HG03095 (cell line): Measurements from ENCODE around the gene PHYHIPL.
"Not testable (repeated sequence)": the region's sequence is repeated elsewhere in the genome, so short reads cannot be mapped to it uniquely, and the experiment has no call there.

Experiments
- ATAC-seq: cut with Tn5 transposase; IDR thresholded peaks from one replicate; pipeline ENCODE4 v1.9.1; 2021; ENCODE audit warnings: moderate library complexity; ENCODE audit not compliant: unreplicated experiment

Gene PHYHIPL

DNA sequence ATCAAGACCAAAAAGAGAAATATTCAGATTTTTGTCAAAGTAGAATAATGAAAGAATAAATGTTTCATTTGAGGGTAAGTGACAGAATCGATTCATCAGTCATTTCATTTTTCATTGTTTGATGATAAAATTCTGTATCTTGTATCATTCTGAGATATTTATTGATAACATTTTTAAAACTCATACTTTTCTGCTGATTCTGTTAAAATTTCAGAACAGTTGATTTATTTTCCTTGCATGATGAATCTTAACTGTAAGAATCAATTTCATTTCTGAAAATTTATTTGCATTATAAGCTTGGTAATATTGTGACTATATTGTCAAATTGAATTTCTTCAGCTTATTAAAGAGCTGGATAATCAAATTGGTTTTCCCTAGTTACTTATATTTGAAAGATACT lies 13.9 kb downstream of the PHYHIPL start:
- ATAC-seq: no peak

DNA sequence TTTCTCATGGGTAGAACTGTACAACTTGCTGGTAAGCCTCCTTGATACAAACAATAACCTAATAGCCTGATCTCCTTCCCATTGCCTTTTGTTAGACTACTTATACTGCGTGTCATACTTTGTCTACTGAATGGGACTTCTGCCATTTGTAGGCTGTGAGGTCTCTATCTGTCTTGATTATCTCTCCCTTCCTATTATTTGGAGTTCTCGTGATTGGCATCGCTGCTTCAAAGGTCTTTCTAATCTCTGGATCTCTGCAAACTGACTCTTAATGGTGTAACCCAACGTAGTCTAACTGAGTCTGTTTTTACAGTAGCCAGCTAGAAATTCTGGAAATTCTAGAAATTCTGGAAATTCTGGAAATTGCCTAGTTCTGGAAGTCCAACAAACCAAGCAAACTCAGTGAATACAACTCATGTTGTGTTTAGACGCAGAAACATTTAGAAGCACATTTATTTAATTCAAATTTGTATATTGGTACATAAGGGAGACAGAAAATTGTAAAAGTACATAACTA lies 29.8 kb downstream of the PHYHIPL start:
- ATAC-seq: no peak

DNA sequence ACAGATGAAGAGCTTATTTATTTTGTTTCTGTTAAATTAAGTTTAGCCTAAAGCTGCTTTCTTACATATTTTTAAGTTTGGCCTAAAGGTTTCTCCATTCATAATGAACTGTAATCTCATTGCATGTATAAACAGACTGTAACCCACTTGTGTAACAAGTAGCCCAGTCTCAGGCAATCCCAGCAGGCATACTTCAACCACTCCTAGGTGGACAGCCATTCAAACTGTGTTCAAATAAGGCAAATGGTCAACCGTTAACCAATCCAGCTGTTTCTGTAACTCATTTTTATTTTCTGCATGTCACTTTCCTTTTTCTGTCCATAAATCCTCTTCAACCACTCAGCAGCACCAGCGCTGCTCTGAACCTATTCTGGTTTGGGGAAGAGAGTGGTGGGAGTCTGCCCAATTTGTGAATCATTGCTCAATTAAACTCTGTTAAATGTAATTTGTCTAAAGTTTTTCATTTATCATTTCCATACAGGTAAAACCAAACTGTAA lies 35.9 kb downstream of the PHYHIPL start:
- ATAC-seq: no peak

DNA sequence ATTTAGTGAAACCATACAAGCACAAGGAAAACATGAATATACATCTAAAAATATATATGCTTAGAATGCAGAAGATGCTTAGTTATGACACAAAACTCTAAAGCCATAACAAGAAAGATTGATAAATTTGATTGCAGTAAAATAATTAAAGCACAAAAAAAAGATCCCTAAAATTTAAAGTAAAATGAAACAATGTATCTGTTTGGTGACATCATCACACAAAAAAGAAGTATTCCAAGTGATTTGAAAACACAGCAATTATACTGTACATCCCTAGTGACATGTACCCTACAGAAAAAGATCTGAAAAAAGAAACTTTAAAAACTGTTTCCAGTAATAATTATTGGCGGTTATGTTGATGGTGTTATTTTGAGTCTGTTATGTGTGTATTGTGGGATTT lies 37.7 kb downstream of the PHYHIPL start:
- no peak for ATAC-seq

DNA sequence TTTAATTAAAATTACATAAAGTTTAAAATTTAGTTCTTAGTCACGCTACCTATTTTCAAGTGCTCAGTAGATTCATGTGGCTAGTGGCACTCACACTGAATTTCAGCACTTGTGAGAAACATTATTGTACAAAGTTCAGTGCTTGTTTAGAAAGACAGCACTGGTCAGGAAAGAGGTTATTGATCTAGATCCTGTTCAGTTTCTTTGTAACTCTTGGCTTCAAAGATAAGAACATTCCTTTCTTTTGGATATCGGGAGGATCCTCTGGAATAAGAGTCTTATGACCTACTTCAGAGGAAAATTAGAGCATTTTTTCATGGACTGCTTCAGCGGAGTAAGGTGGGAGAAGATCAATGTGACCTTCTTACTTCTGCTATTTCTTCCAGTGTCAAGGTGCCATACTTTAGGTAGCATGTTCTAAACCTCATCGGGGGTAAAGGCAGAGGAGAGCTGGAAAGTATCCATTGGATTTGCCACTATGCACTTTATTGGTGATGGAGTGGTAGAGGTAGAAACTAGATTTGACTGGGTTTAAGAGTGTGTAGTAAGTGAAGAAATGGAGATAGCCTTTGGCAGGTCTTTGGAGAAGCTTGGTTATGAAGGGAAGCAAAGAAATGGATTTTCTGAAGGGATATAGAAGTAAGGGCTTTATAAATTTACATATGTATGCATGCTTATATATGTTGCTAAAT lies 39.9 kb downstream of the PHYHIPL start:
- ATAC-seq: no peak

DNA sequence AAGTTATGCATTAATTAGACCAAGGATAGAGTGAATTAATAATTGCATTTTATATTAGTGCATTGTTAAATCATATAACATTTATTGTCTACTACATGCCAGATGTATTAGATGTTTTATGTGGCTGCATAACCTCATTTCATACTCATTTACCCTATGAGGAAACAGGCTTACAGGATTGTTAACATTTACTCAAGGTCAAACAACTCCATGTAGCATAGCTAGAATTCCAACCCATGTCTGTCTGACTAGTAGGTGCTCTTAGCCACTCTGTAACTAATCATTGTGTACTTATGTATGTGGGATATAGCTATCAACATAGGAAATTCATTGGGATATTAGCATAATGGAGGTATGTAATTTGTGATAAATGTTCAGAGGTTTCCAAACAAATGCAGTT lies 46.3 kb downstream of the PHYHIPL start:
- no peak for ATAC-seq

DNA sequence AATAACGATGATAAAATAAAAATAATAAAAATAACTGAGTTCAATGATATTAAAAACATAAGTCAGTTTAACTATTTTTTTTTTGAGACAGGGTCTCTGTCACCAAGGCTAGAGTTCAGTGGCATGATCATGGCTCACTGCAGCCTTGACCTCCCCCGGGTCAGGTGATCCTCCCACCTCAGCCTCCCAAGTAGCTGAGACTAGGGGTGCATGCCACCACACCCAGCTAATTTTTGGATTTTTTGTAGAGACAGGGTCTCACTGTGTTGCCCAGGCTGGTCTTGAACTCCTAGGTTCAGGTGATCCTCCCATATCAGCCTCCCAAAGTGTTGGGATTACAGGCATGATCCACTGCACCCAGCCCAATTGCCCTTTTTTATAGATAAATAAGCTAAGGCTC lies 47.2 kb downstream of the PHYHIPL start:
- ATAC-seq: not testable (repeated sequence)

DNA sequence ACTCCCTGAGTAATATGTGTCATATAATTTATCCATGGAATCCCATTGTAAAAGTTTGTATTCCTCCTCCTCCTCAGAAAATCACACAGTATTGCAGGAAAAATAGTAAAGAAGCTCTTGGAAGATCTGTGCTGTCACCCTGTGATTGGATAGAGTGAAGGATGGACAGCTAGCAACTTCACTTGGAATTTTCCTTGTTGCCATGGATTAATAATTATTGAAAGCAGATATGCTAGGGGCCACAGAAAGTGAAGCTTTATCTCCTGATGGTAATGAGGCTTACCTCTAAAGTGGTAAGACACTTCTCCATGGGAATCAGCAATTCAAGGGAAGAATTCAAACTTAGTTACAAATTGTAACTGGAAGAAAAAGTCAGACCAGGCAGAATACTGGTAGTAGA lies 48.8 kb downstream of the PHYHIPL start:
- ATAC-seq: no peak

DNA sequence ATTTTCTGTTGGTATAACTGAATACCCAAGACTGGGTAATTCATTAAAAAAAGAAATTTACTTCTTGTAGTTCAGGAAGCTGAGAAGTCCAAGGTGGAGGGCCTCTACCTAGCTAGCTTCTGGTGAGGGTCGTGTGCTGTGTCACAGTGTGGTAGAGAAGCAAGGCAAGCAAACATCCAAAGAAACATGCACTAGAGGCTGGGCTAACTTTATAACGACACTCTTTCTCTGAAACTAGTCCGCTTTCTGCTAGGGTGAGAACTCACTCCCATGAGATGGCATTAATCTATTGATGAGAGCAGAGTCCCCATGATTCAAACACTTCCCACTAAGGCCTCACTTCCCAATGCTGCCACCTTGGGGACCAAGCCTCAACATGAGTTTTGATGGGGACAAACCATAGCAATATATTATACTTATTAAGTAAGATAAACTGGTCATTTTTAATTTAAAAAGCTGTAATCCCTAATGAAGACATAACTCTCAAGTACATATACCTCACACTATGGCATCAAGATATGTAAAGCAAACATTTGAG lies 50.8 kb downstream of the PHYHIPL start:
- no peak for ATAC-seq

DNA sequence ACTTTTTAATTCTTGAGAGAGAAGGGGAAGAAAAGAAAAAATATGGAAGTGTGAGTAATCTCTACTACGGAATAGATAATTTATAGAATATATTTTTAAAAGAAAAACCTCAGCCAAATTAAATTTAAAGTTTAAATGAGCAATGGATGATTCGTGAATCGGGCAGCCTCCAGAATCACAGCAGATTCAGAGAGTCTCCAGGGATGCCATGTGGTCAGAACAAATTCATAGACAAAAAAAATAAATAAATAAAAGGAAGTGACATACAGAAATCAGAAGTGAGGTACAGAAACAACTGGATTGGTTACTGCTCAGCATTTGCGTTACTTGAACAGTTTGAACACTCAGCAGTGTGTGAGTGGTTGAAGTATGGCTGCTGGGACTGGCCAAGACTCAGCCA lies 53.0 kb downstream of the PHYHIPL start:
- ATAC-seq: no peak

DNA sequence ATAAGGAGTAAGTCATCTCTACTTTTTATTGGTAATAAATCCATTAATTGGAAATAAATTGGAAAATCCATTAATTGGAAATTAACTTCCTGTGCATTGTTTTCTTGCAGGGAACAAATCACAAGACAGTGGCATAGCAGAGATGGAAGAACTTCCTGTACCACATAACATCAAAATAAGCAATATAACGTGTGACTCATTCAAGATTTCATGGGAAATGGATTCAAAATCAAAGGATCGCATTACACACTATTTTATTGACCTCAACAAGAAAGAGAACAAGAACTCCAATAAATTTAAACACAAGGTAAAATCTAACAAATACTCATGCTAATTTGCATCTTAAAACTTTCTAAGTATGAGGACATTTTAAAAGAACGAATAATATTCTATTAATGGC lies 57.8 kb downstream of the PHYHIPL start:
- ATAC-seq: no peak

DNA sequence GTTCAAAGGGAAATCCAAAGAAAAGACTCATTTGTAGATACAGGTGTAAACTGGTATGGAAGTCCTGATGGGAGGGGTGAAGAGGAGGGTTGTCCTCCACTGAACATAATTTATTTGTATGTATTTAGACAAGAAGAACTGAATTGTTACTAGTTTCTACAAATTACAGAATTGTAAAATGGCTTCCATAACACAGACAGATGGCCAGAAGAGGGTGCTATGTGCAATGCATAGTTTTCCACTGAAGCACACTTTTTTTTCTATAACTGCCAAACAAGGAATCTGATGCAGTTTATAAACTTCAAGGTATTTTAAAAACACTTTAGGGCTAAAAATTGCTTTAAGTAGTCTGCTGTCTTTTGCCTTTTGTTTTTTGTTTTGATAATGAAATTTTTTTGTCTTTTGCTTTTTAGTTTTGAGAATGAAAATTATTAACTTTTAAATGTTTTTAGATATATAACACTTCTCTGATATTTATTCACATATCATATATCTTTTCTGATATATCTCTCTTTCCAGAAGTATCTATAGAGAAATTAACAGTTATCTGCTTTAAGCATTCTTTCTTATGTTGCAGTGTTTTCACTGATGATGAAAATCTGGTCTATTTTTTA lies 58.5 kb downstream of the PHYHIPL start:
- ATAC-seq: no peak

DNA sequence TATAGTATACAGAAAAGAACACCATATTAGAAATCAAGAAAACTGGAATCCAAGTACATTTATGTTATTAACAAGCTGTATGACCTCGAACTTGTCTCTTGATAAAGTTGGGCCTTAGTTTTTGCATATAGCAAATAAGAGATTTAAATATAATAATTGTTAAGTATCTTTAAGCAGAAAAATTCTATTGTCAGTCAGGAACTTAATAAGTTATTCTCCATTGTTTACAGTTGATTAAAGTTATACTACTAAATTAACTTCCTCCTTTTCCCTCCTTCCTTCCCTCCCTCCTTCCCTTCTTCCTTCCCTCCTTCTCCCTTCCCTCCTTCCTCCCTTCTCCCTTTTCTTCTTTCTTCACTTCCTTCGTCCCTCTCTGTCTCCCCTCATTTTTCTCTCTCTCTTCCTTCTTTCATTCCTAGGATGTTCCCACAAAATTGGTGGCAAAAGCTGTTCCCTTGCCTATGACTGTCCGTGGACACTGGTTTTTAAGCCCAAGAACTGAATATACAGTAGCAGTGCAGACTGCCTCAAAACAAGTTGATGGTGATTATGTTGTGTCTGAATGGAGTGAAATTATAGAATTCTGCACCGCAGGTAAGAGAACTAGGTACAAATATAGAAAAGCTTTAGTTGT lies 59.7 kb downstream of the PHYHIPL start:
- ATAC-seq: no peak

DNA sequence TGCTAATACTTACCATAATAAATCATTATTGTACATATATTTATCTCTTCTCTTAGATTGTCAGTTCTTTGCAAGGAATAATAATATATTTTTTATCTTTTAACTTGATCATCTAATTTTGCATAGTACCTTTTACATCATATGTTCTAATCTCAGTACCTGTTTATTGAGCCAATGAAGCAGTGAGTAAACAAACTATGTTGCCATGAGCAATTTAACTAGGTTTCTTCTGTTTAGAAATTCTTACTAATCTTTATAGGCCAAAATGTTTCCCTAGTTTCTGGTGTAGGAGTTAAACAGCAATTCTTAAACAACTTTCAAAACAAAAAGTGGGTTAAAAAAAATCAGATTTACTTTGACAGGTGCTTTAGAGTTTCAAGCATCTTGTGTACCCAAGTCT lies 61.3 kb downstream of the PHYHIPL start:
- ATAC-seq: no peak

DNA sequence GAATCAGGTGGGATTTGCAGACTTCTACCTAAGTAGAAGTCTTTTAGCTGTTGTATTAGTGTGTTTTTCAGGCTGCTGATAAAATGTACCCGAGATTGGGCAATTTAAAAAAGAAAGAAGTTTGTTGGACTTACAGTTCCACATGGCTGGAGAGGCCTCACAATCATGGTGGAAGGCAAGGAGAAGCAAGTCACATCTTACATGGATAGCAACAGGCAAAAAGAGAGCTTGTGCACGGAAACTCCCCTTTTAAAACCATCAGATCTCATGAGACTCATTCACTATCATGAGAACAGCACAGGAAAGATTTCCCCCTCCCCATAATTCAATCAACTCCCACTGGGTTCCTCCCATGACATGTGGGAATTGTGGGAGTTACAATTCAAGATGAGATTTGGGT lies 62.7 kb downstream of the PHYHIPL start:
- ATAC-seq: not testable (repeated sequence)

DNA sequence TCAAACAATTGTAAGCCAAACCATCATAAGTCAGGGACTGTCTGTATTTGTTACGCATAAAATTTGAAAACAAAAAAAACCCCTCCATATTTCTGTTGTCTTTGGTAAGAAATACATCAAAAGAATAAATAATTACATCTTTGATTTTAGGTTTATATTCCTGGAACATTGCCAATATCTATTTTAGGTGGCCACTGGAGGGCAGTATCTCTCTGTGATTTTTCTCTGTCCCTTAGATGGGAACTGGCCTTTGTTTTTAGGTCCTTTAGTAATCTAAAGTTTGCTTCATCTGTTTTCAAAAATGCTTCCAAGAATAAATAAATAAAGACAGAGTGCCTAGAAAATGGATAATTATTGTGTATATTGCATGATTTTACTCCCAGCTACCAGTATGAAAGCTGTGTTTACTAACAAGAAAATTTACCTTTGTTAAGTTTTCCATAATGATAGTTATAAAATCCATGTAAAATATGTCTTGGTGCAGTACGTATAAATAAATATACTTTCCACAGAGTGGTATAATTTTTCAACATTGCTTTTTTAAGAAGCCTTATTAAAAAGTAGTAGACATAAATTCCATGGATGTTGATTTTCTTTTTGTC lies 64.2 kb downstream of the PHYHIPL start:
- ATAC-seq: no peak

DNA sequence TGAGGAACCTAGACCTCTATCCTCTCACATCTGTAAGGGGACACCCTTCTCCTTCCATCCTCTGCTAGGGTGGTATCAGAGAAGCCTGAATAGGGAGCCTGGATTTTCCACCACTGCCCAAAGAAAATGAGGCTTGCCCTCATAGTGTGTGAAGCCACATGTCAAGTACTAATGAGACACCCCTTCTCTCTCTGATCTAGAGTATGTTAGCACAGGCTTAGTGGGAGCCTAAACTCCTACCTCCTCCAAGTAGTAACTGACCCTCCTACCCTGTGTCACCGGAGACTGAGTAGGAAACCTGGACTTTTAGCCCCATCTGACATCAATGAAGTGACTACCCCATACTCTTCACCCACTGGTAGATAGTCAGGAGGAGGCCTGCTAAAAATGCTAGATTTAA lies 65.6 kb downstream of the PHYHIPL start:
- no peak for ATAC-seq

DNA sequence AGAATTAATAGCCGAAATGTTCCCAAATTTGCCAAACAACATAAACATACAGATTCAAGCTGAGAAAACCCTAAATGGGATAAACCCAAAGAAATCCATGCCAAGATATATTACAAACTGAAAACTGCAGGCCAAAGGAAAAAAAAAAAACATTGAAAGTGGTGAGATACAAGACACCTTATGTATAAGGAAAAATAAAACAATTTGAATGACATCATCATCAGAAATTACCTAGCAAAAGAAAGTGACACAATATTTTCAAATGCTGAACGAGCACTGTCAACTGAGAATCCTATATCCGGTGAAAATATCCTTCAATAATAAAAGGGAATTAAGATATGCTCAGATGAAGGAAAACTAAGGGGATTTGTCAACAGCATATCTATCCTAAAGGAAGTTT lies 66.5 kb downstream of the PHYHIPL start:
- no peak for ATAC-seq

DNA sequence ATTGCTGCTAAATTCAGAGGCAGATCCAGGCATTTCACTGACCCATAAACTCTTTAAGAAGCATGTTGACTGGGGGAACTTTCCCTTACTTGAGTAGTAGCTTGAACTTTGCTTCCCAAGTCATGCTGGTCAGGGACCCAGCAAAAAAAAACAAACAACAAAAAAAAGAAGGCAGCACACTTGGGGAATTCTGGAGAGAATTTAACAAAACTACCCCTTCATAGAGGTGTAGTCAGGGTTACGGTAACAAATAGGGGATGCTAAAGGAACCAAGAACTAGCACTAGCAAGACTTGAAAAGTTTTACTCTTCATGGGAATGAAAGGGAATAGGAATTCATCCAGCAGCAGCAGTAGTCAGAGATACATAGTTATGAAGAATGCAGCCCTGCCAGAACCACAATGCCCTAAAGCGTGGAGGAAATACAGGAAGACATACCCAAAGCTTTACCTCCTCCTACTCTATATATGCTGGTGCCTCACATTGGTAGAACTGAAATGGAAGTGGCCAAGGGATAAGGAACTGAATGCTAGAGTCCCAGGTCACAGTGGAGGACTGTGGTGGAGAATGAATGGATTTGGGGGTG lies 67.3 kb downstream of the PHYHIPL start:
- ATAC-seq: no peak

DNA sequence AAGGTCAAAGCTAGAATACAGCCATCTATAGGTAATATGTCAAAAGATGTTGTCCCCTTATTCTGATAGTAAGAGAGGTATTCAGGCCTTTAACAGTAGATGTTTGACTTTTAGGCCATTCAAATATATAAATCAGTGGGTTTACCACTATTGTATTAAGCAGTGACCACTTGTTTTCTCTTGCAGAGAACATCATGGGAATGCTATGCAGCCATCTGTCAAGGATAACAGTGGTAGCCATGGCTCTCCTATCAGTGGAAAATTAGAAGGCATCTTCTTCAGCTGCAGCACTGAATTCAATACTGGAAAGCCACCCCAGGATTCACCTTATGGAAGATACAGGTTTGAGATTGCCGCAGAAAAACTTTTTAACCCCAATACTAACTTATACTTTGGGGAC lies 68.4 kb downstream of the PHYHIPL start:
- ATAC-seq: no peak

DNA sequence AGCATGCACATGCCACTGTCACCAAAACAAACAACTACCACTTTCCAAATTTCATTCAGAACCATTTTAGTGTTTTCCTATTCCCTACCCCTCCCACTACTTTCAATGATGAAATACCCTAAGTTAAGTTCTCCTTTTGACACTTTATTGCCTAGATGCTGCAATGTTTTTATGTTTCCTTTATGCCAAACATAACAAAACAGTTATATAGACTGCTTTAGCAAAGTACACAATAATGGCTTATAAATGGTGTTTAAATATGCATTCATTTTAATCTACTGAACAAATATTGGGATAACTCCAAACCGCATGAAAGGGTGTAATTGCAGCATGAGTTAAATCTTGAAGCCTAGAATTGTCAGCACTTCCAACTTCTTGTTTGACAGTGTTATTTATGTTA lies 69.2 kb downstream of the PHYHIPL start:
- no peak for ATAC-seq
